GM19397 (cell line): ENCODE results near the gene OTX2.

Source experiments
- ATAC-seq: cut with Tn5 transposase; IDR thresholded peaks from one replicate; pipeline ENCODE4 v1.9.1; 2021; ENCODE audit warnings: mild to moderate bottlenecking, moderate library complexity; ENCODE audit not compliant: unreplicated experiment

The OTX2 gene

GRCh38 chr14:56797003-56797568 lies 13.2 kb downstream of the OTX2 start:
- no peak for ATAC-seq

- ATAC-seq = no peak
Measured at GRCh38 chr14:56796259-56796658, 14.0 kb downstream of the OTX2 start.

DNA sequence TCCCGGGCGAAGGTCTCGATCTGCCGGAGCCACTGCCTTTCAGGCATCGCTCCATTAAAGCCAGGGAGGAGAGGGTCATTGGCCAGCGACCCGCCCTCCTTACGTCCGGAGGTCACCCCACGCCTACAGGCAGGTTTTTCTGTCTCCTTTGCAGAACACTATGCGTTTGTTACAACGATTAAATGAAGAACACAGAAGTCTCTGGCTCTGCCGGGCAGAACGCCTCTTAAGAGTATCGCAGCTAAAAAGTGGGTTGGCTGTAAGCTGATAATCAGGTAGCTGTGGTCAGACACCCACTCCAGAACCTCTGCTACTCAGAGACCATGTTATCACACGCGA lies 15.0 kb downstream of the OTX2 start:
- no peak for ATAC-seq

- no peak for ATAC-seq
Measured at GRCh38 chr14:56794557-56795283, 15.6 kb downstream of the OTX2 start.

GRCh38 chr14:56794088-56794556 lies 16.2 kb downstream of the OTX2 start:
- ATAC-seq = no peak

GRCh38 chr14:56789955-56790354 lies 20.3 kb downstream of the OTX2 start:
- no peak for ATAC-seq

DNA sequence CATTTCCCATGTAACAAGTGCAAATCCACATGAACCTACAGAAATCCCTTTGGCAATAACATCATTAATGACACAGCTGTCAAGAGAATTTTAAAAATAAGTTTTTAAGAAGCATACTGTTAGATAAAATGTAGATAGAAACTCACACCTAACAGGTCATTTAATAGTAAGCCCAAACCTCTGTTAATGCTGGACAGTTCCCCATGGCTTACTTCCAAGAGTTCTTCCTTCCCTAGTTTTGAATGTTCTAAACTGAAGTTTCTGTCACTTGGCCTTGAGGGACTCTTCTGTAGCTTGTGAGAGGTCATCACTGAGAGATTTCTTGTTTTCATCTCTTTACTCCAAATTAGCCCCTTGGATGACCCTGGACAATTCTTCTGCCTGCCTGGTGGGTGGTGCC lies 22.7 kb downstream of the OTX2 start:
- ATAC-seq = no peak

GRCh38 chr14:56782711-56783110 lies 27.6 kb downstream of the OTX2 start:
- ATAC-seq = no peak

- no peak for ATAC-seq
Measured at GRCh38 chr14:56774503-56774902, 35.8 kb downstream of the OTX2 start.

GRCh38 chr14:56770512-56770911 lies 39.8 kb downstream of the OTX2 start:
- no peak for ATAC-seq

- ATAC-seq = no peak
Measured at GRCh38 chr14:56760164-56760914, 49.9 kb downstream of the OTX2 start.

GRCh38 chr14:56759633-56760032 lies 50.6 kb downstream of the OTX2 start:
- no peak for ATAC-seq

DNA sequence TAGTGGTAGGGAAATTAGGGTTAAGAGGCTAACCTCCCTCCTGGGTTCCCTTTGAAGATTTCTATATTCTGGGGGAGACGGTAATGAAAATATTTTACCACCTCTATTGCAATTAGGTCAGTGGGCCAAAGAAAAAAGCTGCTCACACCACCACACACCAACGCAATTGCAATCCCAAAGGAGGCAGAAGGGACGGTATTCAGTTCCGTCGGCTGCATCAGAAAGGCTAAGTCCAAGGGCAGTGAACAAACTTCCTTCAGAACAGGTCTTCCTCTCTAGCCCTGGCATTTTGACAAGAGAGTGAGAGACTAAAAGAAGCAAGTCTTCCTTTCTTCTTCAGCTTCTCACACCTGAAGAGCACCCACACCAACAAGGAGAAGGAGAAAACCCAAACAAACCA lies 51.2 kb downstream of the OTX2 start:
- no peak for ATAC-seq

GRCh38 chr14:56754921-56755320 lies 55.4 kb downstream of the OTX2 start:
- ATAC-seq = no peak

DNA sequence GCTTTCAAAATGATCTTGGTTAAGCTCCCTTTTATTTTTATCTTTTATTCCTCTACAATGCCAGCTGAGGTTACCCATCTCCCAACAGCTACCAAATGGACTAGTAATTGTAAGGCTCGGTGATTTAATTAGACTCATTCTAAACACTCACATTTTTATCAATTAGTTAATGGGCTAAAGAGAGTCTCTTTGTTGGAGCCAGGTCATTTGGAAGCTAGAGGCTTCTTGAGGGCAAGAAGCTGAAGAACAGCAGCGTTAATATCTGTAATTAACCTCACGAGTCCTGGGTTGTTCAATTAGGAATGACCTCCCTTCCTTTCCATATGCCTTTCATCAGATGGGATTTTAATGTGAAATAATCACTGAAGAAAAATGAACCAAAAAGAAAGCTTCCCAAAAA lies 56.9 kb downstream of the OTX2 start:
- no peak for ATAC-seq

- no peak for ATAC-seq
Measured at GRCh38 chr14:56752428-56752827, 57.9 kb downstream of the OTX2 start.

- no peak for ATAC-seq
Measured at GRCh38 chr14:56751471-56751870, 58.8 kb downstream of the OTX2 start.
